ENCODE measurements around the gene EBF4.

- TF ChIP-seq CTCF (IDR thresholded peaks at IDR 0.05), result no peak
- TF ChIP-seq POLR2A (IDR thresholded peaks at IDR 0.05), result no peak
Measured at GRCh38 chr20:2759143-2759542, 66.6 kb downstream of the EBF4 start.

Measured in uterus (tissue), 2 donors.